IMR-90 (cell line): ENCODE measurements around the gene ARFGAP2. TPM values are rescaled to one million over a fixed set of nuclear protein-coding genes. Genes with fewer than 3 reads are reported as not detected.

Source experiments
- ATAC-seq: fragments of 200-7000 bp; cut with Tn5 transposase; 2 replicates; pipeline ENCODE4 v1.9.1; 2020; ENCODE audit warnings: low read depth, mild to moderate bottlenecking, moderate library complexity
- BruUV-seq: library from RNA; stranded (reverse); fragments of 400-500 nt; replicated peaks from 2 replicates; lab custom pipeline; 2021; lab: Mats Ljungman, UMichigan
- CTCF ChIA-PET: fragments of 300-600 bp; formaldehyde crosslinking; extraction: SDS; loops from one replicate; lab custom pipeline; 2021; ENCODE audit warnings: antibody characterized with exemption; lab: Yijun Ruan, JAX
- POLR2A ChIA-PET: fragments of 300-600 bp; sonication (Branson Sonifier 250); formaldehyde crosslinking; loops from one replicate; lab custom pipeline; 2022; ENCODE audit warnings: antibody characterized with exemption; ENCODE audit not compliant: unreplicated experiment; lab: Charles Lee
- DNase-seq: peaks from one replicate; pipeline ENCODE4 v3.0.0; 2013
- H2AFZ ChIP-seq: replicated peaks from 2 replicates; pipeline ENCODE3; 2013; ENCODE audit warnings: low read length, mild to moderate bottlenecking; ENCODE audit not compliant: poor library complexity
- H2AK5ac ChIP-seq: 2 replicates; pipeline ENCODE4 v1.6.1; 2013; ENCODE audit warnings: low read depth, low read length, inconsistent platforms
- H2AK9ac ChIP-seq: replicated peaks from 2 replicates; pipeline ENCODE3; 2013; ENCODE audit warnings: mild to moderate bottlenecking, low read depth, low read length, moderate library complexity; ENCODE audit not compliant: poor library complexity
- H2BK120ac ChIP-seq: 2 replicates; pipeline ENCODE4 v1.6.1; 2013; ENCODE audit warnings: low read depth, low read length, inconsistent platforms
- H2BK15ac ChIP-seq: 3 replicates; pipeline ENCODE4 v1.6.1; 2013; ENCODE audit warnings: low read depth, low read length, inconsistent platforms
- H2BK20ac ChIP-seq: 2 replicates; pipeline ENCODE4 v1.6.1; 2013; ENCODE audit warnings: low read depth, mild to moderate bottlenecking, inconsistent platforms, low read length, moderate library complexity
- H2BK5ac ChIP-seq: 2 replicates; pipeline ENCODE4 v1.6.1; 2013; ENCODE audit warnings: mild to moderate bottlenecking, low read depth, low read length, inconsistent platforms; ENCODE audit not compliant: poor library complexity, severe bottlenecking
- H3K14ac ChIP-seq: replicated peaks from 2 replicates; pipeline ENCODE4 v1.6.1; 2013; ENCODE audit warnings: low read depth, low read length, inconsistent platforms
- H3K18ac ChIP-seq: 2 replicates; pipeline ENCODE4 v1.6.1; 2013; ENCODE audit warnings: low read depth, low read length, control low read depth
- H3K23ac ChIP-seq: 2 replicates; pipeline ENCODE4 v1.6.1; 2013; ENCODE audit warnings: low read depth, low read length, inconsistent platforms
- H3K27ac ChIP-seq: 2 replicates; pipeline ENCODE4 v1.5.1; 2013; ENCODE audit warnings: mild to moderate bottlenecking, control low read depth, low read length; ENCODE audit not compliant: insufficient read depth
- H3K27me3 ChIP-seq: 2 replicates; pipeline ENCODE4 v1.6.1; 2013; ENCODE audit warnings: low read length; ENCODE audit not compliant: control insufficient read depth, insufficient read depth
- H3K36me3 ChIP-seq: 2 replicates; pipeline ENCODE4 v1.6.1; 2013; ENCODE audit warnings: low read length, mixed read lengths; ENCODE audit not compliant: control insufficient read depth, insufficient read depth
- H3K4ac ChIP-seq: 2 replicates; pipeline ENCODE4 v1.6.1; 2013; ENCODE audit warnings: low read depth, low read length, inconsistent platforms
- H3K4me1 ChIP-seq: 2 replicates; pipeline ENCODE4 v1.6.1; 2013; ENCODE audit warnings: low read length, mixed read lengths; ENCODE audit not compliant: control insufficient read depth, insufficient read depth
- H3K4me2 ChIP-seq: 2 replicates; pipeline ENCODE4 v1.6.1; 2013; ENCODE audit warnings: low read depth, mild to moderate bottlenecking, control low read depth, low read length, moderate library complexity
- H3K4me3 ChIP-seq: 2 replicates; pipeline ENCODE4 v1.5.1; 2013; ENCODE audit warnings: low read depth, mild to moderate bottlenecking, control low read depth, low read length, moderate library complexity; ENCODE audit not compliant: insufficient read depth
- H3K56ac ChIP-seq: 2 replicates; pipeline ENCODE4 v1.6.1; 2013; ENCODE audit warnings: low read length, inconsistent platforms; ENCODE audit not compliant: insufficient read depth; ENCODE audit errors: extremely low read depth
- H3K79me1 ChIP-seq, 2 experiments: 2 replicates each; pipeline ENCODE4 v1.6.1; 2013; ENCODE audit warnings: low read length in 2 of 2, inconsistent platforms in 1 of 2, low read depth in 1 of 2
- H3K9ac ChIP-seq: 2 replicates; pipeline ENCODE4 v1.6.1; 2013; ENCODE audit warnings: low read depth, low read length, control low read depth
- H3K9me1 ChIP-seq: 2 replicates; pipeline ENCODE4 v1.6.1; 2013; ENCODE audit warnings: low read length, inconsistent platforms; ENCODE audit not compliant: insufficient read depth
- H3K9me3 ChIP-seq: 2 replicates; pipeline ENCODE4 v1.6.1; 2013; ENCODE audit warnings: low read length; ENCODE audit not compliant: control insufficient read depth, insufficient read depth
- H4K20me1 ChIP-seq: 2 replicates; pipeline ENCODE4 v1.6.1; 2013; ENCODE audit warnings: low read length, inconsistent platforms; ENCODE audit not compliant: insufficient read depth
- H4K5ac ChIP-seq: 2 replicates; pipeline ENCODE4 v1.6.1; 2013; ENCODE audit warnings: mild to moderate bottlenecking, low read depth, low read length, control low read depth
- H4K8ac ChIP-seq, 2 experiments: 2 replicates each; pipeline ENCODE4 v1.6.1; 2013; ENCODE audit warnings: low read depth in 2 of 2, low read length in 2 of 2, control low read depth in 1 of 2, inconsistent platforms in 1 of 2
- H4K91ac ChIP-seq: 2 replicates; pipeline ENCODE4 v1.6.1; 2013; ENCODE audit warnings: low read depth, low read length, inconsistent platforms; ENCODE audit not compliant: insufficient read depth
- CTCF ChIP-seq: conservative IDR thresholded peaks from 2 replicates; pipeline ENCODE4 v1.5.1; 2012; ENCODE audit warnings: mild to moderate bottlenecking, low read depth, low read length, improper control_type of control experiment
- FOS ChIP-seq: fragments of 150-350 bp; IDR thresholded peaks from 2 replicates; pipeline ENCODE4 v1.6.1; 2016; ENCODE audit warnings: low read depth, low read length
- MAFK ChIP-seq: IDR thresholded peaks from 2 replicates; pipeline ENCODE4 v1.6.1; 2012; ENCODE audit warnings: low read depth, low read length, improper control_type of control experiment
- MAZ ChIP-seq: IDR thresholded peaks from 2 replicates; pipeline ENCODE4 v1.6.1; 2012; ENCODE audit warnings: low read depth, mild to moderate bottlenecking, low read length, improper control_type of control experiment, moderate library complexity, borderline replicate concordance
- MXI1 ChIP-seq: IDR thresholded peaks from 2 replicates; pipeline ENCODE4 v1.6.1; 2012; ENCODE audit warnings: low read depth, mild to moderate bottlenecking, low read length, moderate library complexity, borderline replicate concordance
- NFE2L2 ChIP-seq: fragments of 150-350 bp; IDR thresholded peaks from 2 replicates; pipeline ENCODE4 v1.6.1; 2016; ENCODE audit warnings: low read depth, mild to moderate bottlenecking, low read length
- RFX5 ChIP-seq: IDR thresholded peaks from 2 replicates; pipeline ENCODE4 v1.8.0; 2012; ENCODE audit warnings: low read depth, mild to moderate bottlenecking, low read length, moderate library complexity
- USF2 ChIP-seq: fragments of 150-350 bp; IDR thresholded peaks from 2 replicates; pipeline ENCODE4 v1.6.1; 2017; ENCODE audit warnings: mild to moderate bottlenecking, antibody characterized with exemption, low read length, low read depth
- WGBS, 2 experiments: methylation state at CpG; one replicate each; pipeline versions ENCODE4 v1.1.5 to v1.1.7; 2013; ENCODE audit warnings: missing lambda C conversion rate in 2 of 2; ENCODE audit not compliant: insufficient read length in 1 of 2; ENCODE audit errors: extremely low coverage in 2 of 2; 5-methylcytosine and 5-hydroxymethylcytosine counted together
- dilution Hi-C: fragments of 300-500 bp; cut with HindIII; formaldehyde crosslinking; loops from one replicate; pipeline ENCODE4 v1.14.3; 2018; ENCODE audit warnings: low sequenced_read_pairs; ENCODE audit not compliant: unreplicated experiment
- in situ Hi-C: fragments of 300-500 bp; cut with MboI; formaldehyde crosslinking; loops from 3 replicates; pipeline ENCODE4 v1.14.3; 2019; ENCODE audit warnings: low sequenced_read_pairs, inconsistent platforms, mixed read lengths
- intact Hi-C: fragments of 100-400 bp; cut with micrococcal nuclease; formaldehyde crosslinking; loops from 2 replicates; pipeline ENCODE4 v1.10.0; 2022
- polyA plus RNA-seq, 3 experiments: library from polyadenylated mRNA; depleted of rRNA; stranded (reverse); fragments of >200 nt; gene quantifications; 2 replicates each; pipeline ENCODE4 v1.2.3, GENCODE V29; 2012; ENCODE audit warnings: low replicate concordance in 1 of 3
- total RNA-seq: library from RNA; depleted of rRNA; stranded (reverse); fragments of >200 nt; gene quantifications from 2 replicates; pipeline ENCODE4 v1.2.3, GENCODE V29; 2012

Gene ARFGAP2
- total and polyA plus RNA-seq, 2 of the 4 experiments (the other 2 are of a cell fraction): 54.7 to 87.8 TPM

GRCh38 chr11:47175746-47176327, 842 bp downstream of the ARFGAP2 start:
- peak overlapping the region; percentile 92 for H3K4me3 ChIP-seq
- POLR2A ChIA-PET: no interaction called here

More at GRCh38 chr11:47175746-47176327, 842 bp downstream of the ARFGAP2 start:
- H2BK120ac ChIP-seq: no peak overlapping the region
- peak overlapping the region; percentile 92 for H4K91ac ChIP-seq
- ATAC-seq (no peak), DNase-seq (no peak)
- peaks cover 17 to 63% of the 10 kb centered on the region in 2 experiments for H3K79me1 ChIP-seq
- H4K8ac ChIP-seq: peak overlapping the region; percentile 97 to 98
- no peaks in the 10 kb centered on the region for H3K9me3 ChIP-seq
- peak overlapping the region; percentile 97 for H3K27ac ChIP-seq
- no peak overlapping the region for H2BK15ac ChIP-seq
- dilution Hi-C loops (no loop called here), intact Hi-C loops (loop anchor here (2.0 kb wide), 1 partner anchor 59 kb away; no protein-coding TSS in a partner anchor), in situ Hi-C loops (loop anchor here (5.0 kb wide), 1 partner anchor 86 kb away; no protein-coding TSS in a partner anchor)
- H3K27me3 ChIP-seq: no peaks in the 10 kb centered on the region
- peak overlapping the region; percentile 99 for H3K4me2 ChIP-seq
- peak overlapping the region; percentile 98 for H3K14ac ChIP-seq
- H3K4ac ChIP-seq: peak overlapping the region; percentile 98
- H3K56ac ChIP-seq: peak overlapping the region; percentile 58; the same call in 1 of the 2 replicates
- peak overlapping the region; percentile 86 for H4K5ac ChIP-seq
- peak overlapping the region; percentile 98 for H2AK5ac ChIP-seq
- no TSS peak for BruUV-seq
- peaks cover 54% of the 10 kb centered on the region for H3K36me3 ChIP-seq
- peaks cover 20% of the 10 kb centered on the region for H4K20me1 ChIP-seq
- CTCF ChIA-PET: no interaction called here
- peak overlapping the region; percentile 87 for H2BK5ac ChIP-seq
- no peak overlapping the region for H2BK20ac ChIP-seq
- H3K4me1 ChIP-seq: peaks cover 9% of the 10 kb centered on the region
- peak overlapping the region; percentile 97 for H3K9ac ChIP-seq
- peak overlapping the region; percentile 96; the same call in 1 of the 2 replicates for H3K23ac ChIP-seq
- peak overlapping the region; percentile 98 for H2AFZ ChIP-seq
- TF ChIP-seq RFX5 (no peak), MAFK (no peak), CTCF (no peak), USF2 (no peak), NFE2L2 (no peak), FOS (no peak), MAZ (no peak), MXI1 (0 out of 2 replicates have a peak, but pooled peaks have one; percentile 35)
- H3K9me1 ChIP-seq: 0 out of 2 replicates have a peak, but pooled peaks cover 3% of the 10 kb centered on the region
- peak overlapping the region; percentile 100 for H2AK9ac ChIP-seq
- H3K18ac ChIP-seq: no peak overlapping the region
- WGBS, 2 experiments: 61% methylated on average over 9 of the region's 14 CpGs; no CpG with 5 or more reads in 1 of the 2 experiments
